Measurements from ENCODE around the gene GMPS. TPM values are rescaled to one million over a fixed set of nuclear protein-coding genes. Genes with fewer than 3 reads are reported as not detected.
"Not testable (repeated sequence)": the region's sequence is repeated elsewhere in the genome, so short reads cannot be mapped to it uniquely, and the experiment has no call there.

Gene GMPS
- total RNA-seq, 2 donors from 2014 or later, result 40.9 to 62.9 TPM

- no peak overlapping the region for H3K4me3 ChIP-seq
- DNase-seq, result no peak
- no peak for TF ChIP-seq CTCF (IDR thresholded peaks at IDR 0.05)
- no peaks in the 10 kb centered on the region for H3K9me3 ChIP-seq
- H3K27me3 ChIP-seq, result no peaks in the 10 kb centered on the region
- H3K9ac ChIP-seq (ENCODE audit: low read depth in 2 of 2, low read length in 2 of 2), result no peak overlapping the region
- no peaks in the 10 kb centered on the region for H3K36me3 ChIP-seq
- intact Hi-C loops (cut with DNase I), result loop anchor here (10.0 kb wide), 2 partner anchors 55 to 115 kb away; partner anchors contain the start of genes C3orf33 and PLCH1
- H3K4me1 ChIP-seq, result no peaks in the 10 kb centered on the region
- no peak overlapping the region for H3K27ac ChIP-seq
These were observed 10.6 kb upstream of the GMPS start for GRCh38 chr3:155859859-155860258.

GRCh38 chr3:155860424-155860823, 10.0 kb upstream of the GMPS start:
- not testable (repeated sequence) for H3K9ac ChIP-seq (ENCODE audit: low read depth in 2 of 2, low read length in 2 of 2); DNase-seq; H3K27ac ChIP-seq; H3K4me1 ChIP-seq; H3K27me3 ChIP-seq; H3K9me3 ChIP-seq; H3K36me3 ChIP-seq; H3K4me3 ChIP-seq
- intact Hi-C loops (cut with DNase I), result loop anchor here (10.0 kb wide), 1 partner anchor 56 kb away; the partner anchor contains the start of gene C3orf33

- Histone ChIP-seq H3K4me1 (no peaks in the 10 kb centered on the region), H3K4me3 (no peak overlapping the region), H3K36me3 (no peaks in the 10 kb centered on the region), H3K27me3 (no peaks in the 10 kb centered on the region), H3K27ac (no peak overlapping the region), H3K9ac (ENCODE audit: low read depth in 2 of 2, low read length in 2 of 2) (no peak overlapping the region), H3K9me3 (no peaks in the 10 kb centered on the region)
- DNase-seq, result no peak
- no peak for TF ChIP-seq CTCF (IDR thresholded peaks at IDR 0.05)
- intact Hi-C loops (cut with DNase I), result loop anchor here (10.0 kb wide), 1 partner anchor 57 kb away; the partner anchor contains the start of gene C3orf33
These were observed 8.8 kb upstream of the GMPS start for GRCh38 chr3:155861476-155862183.

- H3K9ac ChIP-seq (ENCODE audit: low read depth in 2 of 2, low read length in 2 of 2); H3K27ac ChIP-seq; DNase-seq; H3K36me3 ChIP-seq; H3K4me3 ChIP-seq; H3K9me3 ChIP-seq; H3K27me3 ChIP-seq; H3K4me1 ChIP-seq: not testable (repeated sequence)
- intact Hi-C loops (cut with DNase I), result loop anchor here (10.0 kb wide), 1 partner anchor 58 kb away; the partner anchor contains the start of gene C3orf33
These were observed 8.0 kb upstream of the GMPS start for GRCh38 chr3:155862290-155862982.

GRCh38 chr3:155863072-155863784, 7.2 kb upstream of the GMPS start:
- no peak for DNase-seq
- intact Hi-C loops (cut with DNase I), result loop anchor here (10.0 kb wide), 1 partner anchor 58 kb away; the partner anchor contains the start of gene C3orf33
- H3K27ac ChIP-seq, result no peak overlapping the region

More at GRCh38 chr3:155863072-155863784, 7.2 kb upstream of the GMPS start:
- no peak overlapping the region for H3K9ac ChIP-seq (ENCODE audit: low read depth in 2 of 2, low read length in 2 of 2)
- no peaks in the 10 kb centered on the region for H3K9me3 ChIP-seq
- H3K4me3 ChIP-seq, result no peak overlapping the region
- TF ChIP-seq CTCF (IDR thresholded peaks at IDR 0.05), result no peak
- no peaks in the 10 kb centered on the region for H3K36me3 ChIP-seq
- H3K4me1 ChIP-seq, result no peaks in the 10 kb centered on the region
- H3K27me3 ChIP-seq, result no peaks in the 10 kb centered on the region
